ENCODE measurements around the gene INSYN1. TPM values are rescaled to one million over a fixed set of nuclear protein-coding genes. Genes with fewer than 3 reads are reported as not detected.

The INSYN1 gene
- total RNA-seq, 1 experiment from 2014 or later, result not detected

- Mint-ChIP-seq H3K4me3 (ENCODE audit: unreplicated experiment) (no peak overlapping the region), H3K4me1 (ENCODE audit: insufficient read depth, unreplicated experiment) (no peaks in the 10 kb centered on the region), H3K27me3 (ENCODE audit: insufficient read depth, unreplicated experiment) (peaks cover 39% of the 10 kb centered on the region), H3K27ac (ENCODE audit: low read depth, unreplicated experiment) (no peak overlapping the region), H3K36me3 (ENCODE audit: insufficient read depth, unreplicated experiment) (no peaks in the 10 kb centered on the region), H3K9me3 (ENCODE audit: unreplicated experiment) (peaks cover 9% of the 10 kb centered on the region)
- ChIA-PET CTCF (interaction anchor here (0.6 to 1.0 kb wide), 2 partner anchors 141 to 1033 kb away, joined by 3 read pairs; no protein-coding TSS in a partner anchor), POLR2A (no interaction called here)
- DNase-seq (ENCODE audit: unreplicated experiment), result no peak
- BruUV-seq (replicated peaks), result no TSS peak
- intact Hi-C loops (cut with micrococcal nuclease), result no loop called here
- TF ChIP-seq CTCF (IDR thresholded peaks at IDR 0.05; ENCODE audit: unreplicated experiment), result no peak
Measured at GRCh38 chr15:73767806-73768501, 14.8 kb upstream of the INSYN1 start.

- ChIA-PET POLR2A (no interaction called here), CTCF (no interaction called here)
- no peak for DNase-seq (ENCODE audit: unreplicated experiment)
- H3K4me3 Mint-ChIP-seq (ENCODE audit: unreplicated experiment), result no peak overlapping the region
- H3K4me1 Mint-ChIP-seq (ENCODE audit: insufficient read depth, unreplicated experiment), result no peaks in the 10 kb centered on the region
- no peak for TF ChIP-seq CTCF (IDR thresholded peaks at IDR 0.05; ENCODE audit: unreplicated experiment)
- intact Hi-C loops (cut with micrococcal nuclease), result no loop called here
- BruUV-seq (replicated peaks), result no TSS peak
- no peaks in the 10 kb centered on the region for H3K36me3 Mint-ChIP-seq (ENCODE audit: insufficient read depth, unreplicated experiment)
- H3K27ac Mint-ChIP-seq (ENCODE audit: low read depth, unreplicated experiment), result no peak overlapping the region
- peaks cover 39% of the 10 kb centered on the region for H3K27me3 Mint-ChIP-seq (ENCODE audit: insufficient read depth, unreplicated experiment)
- H3K9me3 Mint-ChIP-seq (ENCODE audit: unreplicated experiment), result peaks cover 9% of the 10 kb centered on the region
Measured at GRCh38 chr15:73766598-73766997, 13.4 kb upstream of the INSYN1 start.

DNA sequence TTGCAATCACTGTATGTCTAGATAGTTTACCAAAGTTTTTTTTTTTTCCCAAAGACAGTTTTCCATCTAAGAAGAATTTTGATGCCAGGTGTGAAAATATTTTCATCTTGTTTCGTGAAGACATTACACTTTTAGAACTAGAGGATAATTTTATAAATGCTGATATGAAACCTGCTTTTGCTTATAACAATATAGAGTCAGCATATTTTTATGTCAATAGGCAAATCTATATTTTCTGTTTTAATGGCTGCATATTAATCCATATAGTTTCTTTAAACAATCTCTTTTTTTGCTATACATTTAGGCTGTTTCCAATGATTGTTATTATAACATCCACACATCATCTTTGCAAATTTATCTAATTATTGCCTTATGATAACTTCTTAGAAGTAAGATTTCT lies 12.6 kb upstream of the INSYN1 start:
- intact Hi-C loops (cut with micrococcal nuclease), result no loop called here
- CTCF ChIA-PET, result no interaction called here
- Mint-ChIP-seq H3K4me1 (ENCODE audit: insufficient read depth, unreplicated experiment) (no peaks in the 10 kb centered on the region), H3K9me3 (ENCODE audit: unreplicated experiment) (peaks cover 9% of the 10 kb centered on the region), H3K27ac (ENCODE audit: low read depth, unreplicated experiment) (no peak overlapping the region), H3K36me3 (ENCODE audit: insufficient read depth, unreplicated experiment) (no peaks in the 10 kb centered on the region), H3K27me3 (ENCODE audit: insufficient read depth, unreplicated experiment) (peaks cover 39% of the 10 kb centered on the region), H3K4me3 (ENCODE audit: unreplicated experiment) (no peak overlapping the region)
- no TSS peak for BruUV-seq (replicated peaks)
- DNase-seq (ENCODE audit: unreplicated experiment), result no peak
- POLR2A ChIA-PET, result no interaction called here
- TF ChIP-seq CTCF (IDR thresholded peaks at IDR 0.05; ENCODE audit: unreplicated experiment), result no peak

GRCh38 chr15:73763931-73764330 lies 10.8 kb upstream of the INSYN1 start:
- intact Hi-C loops (cut with micrococcal nuclease), result no loop called here
- Mint-ChIP-seq H3K9me3 (ENCODE audit: unreplicated experiment) (peaks cover 9% of the 10 kb centered on the region), H3K27ac (ENCODE audit: low read depth, unreplicated experiment) (no peak overlapping the region), H3K4me1 (ENCODE audit: insufficient read depth, unreplicated experiment) (no peaks in the 10 kb centered on the region), H3K36me3 (ENCODE audit: insufficient read depth, unreplicated experiment) (no peaks in the 10 kb centered on the region), H3K27me3 (ENCODE audit: insufficient read depth, unreplicated experiment) (peaks cover 27% of the 10 kb centered on the region), H3K4me3 (ENCODE audit: unreplicated experiment) (no peak overlapping the region)
- TF ChIP-seq CTCF (IDR thresholded peaks at IDR 0.05; ENCODE audit: unreplicated experiment), result no peak
- ChIA-PET POLR2A (no interaction called here), CTCF (interaction anchor here (0.6 kb wide), 1 partner anchor 42 kb away, joined by 3 read pairs; no protein-coding TSS in a partner anchor)
- no TSS peak for BruUV-seq (replicated peaks)
- no peak for DNase-seq (ENCODE audit: unreplicated experiment)

Measured in MCF 10A (cell line).